Effector CD4-positive, alpha-beta T cell (primary cell): ENCODE results near the gene KLF15.

Experiments
- DNase-seq: peaks from one replicate; pipeline ENCODE4 v3.0.0-alpha.2; 2020

KLF15 gene

DNA sequence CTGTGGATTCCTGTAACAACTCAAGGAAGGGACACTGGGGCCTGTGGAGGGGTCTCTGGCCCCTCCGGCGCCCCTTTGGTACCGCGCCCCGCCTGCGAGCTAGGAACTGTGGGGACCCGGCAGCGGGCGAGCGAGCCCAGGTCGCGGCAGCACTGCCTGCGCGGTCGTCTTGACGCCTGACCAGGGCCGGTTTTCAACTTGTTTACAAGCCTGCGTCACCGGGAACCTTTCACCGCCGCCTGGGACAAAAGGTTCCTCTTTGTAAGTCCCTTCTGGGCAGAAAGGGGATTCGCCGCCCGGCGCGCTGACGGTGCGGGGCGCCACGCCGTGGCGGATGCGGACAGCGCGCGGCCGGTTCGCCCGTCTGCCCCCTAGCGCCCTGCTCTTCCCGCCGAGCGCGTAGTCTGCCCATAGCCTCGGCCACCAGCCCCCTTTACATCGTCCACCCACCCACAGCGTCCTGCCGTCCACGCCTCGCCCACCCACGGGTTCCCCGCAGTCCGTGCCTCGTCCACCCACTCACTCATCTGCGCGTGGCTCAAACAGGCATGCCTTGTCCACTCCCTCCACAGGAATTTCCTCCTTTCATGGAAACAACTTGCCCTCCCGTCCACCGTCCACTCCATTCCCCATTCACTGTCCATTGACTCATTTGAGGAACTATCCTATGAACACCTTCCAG is 32.0 kb upstream of the KLF15 start:
- no peak for DNase-seq

DNA sequence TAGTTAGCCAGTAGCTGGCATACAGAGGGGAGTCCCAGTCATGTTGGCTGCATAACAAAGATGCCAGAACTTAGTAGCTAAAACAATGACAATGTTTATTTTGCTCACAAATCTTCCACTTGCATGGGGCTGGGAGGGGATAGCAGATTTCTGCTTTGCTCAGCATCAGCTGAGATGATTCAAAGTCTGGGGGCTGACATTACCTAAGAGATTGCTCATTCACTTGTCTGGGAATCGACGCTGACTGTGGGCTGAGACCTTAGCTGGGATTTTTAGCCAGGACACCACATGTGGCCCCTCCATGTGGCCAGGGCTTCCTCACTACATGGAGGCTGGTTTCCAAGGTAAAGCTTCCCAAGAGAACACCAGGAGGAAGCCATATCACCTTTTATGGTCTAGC is 24.8 kb upstream of the KLF15 start:
- DNase-seq, result no peak

DNA sequence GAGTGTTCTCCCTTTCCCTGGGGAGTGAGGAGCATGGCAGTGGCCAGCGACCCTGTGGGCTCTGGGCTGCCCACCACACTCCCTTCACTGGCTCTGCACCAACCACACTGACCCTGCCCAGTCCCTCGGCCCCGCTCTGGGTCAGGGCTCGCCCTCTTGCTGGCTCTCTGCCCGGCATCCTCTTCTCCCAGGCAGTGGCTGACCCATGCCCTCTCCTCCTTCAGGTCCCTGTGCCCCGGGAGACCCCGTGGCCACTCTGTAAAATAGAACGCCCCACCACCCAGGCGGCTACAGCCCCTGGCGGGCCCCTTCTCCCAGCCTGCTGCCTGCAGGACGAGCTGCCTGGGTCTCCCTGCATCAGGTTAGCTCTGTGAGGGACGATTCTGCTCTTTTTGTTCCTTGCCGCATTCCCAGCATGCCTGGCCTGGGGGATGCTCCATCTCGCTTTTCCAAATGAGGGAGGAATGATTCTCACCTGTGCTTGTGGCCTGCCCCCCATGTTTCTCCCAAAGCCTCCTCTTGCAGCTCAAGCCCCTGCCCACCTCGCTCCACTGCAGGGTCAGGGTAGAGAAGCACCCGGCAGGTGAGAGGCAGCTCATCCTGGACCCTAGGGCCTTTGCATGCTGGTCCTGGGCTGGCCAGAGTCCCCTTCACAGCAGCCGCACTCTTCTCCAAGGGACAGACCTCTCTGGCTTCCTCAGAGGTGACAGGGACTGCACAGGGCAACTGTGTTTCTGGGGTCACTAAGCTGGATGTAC is 23.0 kb upstream of the KLF15 start:
- DNase-seq, result no peak

DNA sequence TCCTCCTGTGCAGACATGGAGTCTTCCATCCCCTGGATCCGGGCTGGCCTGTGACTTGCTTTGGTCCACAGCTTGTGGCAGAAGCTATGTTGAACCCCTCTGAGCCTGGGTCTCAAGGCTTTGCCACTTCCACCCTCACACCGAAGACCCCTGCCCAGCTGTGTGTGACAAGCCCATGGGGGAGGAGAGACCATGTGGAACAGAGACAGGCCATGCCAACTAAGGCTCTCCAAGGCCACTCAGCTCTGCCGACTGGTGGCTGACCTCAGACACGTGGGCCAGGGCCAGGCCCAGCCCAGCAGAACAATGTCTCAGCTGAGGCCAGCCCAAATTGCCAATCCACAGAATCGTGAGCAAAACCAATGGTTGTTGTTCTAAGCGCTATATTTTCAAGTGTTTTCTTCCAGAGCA is 21.1 kb upstream of the KLF15 start:
- no peak for DNase-seq

DNA sequence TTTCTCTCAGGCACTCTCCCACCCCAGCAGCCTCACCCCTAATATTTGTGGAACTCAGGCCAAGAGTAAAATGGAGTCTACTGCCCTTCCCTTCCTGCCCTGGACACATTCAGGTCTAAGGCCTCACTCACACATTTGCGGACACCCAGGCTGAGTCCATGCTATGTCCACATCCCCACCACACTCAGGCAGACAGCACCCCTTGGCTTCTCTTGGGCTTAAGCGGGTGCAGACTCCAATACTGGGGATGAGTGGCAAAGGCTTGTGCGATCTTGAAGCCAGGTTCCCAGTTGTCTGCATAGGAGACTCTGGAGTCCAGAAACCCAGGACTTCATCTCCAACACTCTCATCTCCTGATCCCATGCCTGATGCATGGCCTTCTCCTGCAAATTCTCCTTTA is 20.0 kb upstream of the KLF15 start:
- no peak for DNase-seq

DNA sequence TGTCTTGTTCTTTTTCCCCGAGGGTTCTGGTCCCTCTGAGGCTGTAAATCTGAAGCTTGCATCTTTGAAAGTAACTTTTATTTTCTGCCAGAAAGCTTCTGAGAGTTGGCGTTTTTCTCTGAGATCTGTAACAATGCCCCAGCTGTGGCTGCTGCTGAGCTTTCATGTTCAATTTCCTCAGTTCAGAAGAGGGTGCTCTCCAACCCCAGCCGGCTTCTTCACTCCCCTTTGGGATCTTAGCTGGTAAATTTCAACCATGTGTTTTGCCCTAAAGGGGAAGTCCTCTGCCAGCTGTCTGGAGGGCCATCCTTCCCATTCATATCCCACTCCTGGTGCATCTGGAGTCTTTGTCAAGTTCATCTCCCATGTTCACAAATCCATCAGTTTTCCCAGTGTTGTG is 19.2 kb upstream of the KLF15 start:
- DNase-seq, result no peak

DNA sequence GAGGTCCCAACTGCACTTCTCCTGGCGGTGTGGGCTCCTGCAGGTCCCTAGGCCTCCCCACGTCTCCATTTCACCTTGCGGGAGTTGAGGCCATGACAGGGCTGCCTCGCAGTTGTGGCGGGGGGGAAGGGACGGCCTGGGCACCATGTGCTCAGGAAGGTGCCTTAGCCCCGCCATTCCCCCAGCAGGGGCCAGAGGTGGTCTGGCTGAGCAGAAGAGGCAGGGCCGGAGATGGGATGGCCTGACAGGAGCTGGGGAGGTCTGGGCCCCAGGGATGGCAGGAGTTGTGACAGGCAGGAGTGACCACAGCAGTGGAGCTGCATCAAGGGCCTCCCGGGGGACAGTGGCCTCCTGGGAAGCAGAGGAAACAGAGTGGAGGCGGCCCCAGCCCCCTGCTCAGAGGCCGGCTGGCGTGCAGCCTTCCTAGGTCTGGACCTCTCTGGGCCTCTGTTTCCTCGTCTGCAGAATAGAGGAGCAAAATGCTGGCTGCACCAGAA is 18.7 kb upstream of the KLF15 start:
- no peak for DNase-seq

DNA sequence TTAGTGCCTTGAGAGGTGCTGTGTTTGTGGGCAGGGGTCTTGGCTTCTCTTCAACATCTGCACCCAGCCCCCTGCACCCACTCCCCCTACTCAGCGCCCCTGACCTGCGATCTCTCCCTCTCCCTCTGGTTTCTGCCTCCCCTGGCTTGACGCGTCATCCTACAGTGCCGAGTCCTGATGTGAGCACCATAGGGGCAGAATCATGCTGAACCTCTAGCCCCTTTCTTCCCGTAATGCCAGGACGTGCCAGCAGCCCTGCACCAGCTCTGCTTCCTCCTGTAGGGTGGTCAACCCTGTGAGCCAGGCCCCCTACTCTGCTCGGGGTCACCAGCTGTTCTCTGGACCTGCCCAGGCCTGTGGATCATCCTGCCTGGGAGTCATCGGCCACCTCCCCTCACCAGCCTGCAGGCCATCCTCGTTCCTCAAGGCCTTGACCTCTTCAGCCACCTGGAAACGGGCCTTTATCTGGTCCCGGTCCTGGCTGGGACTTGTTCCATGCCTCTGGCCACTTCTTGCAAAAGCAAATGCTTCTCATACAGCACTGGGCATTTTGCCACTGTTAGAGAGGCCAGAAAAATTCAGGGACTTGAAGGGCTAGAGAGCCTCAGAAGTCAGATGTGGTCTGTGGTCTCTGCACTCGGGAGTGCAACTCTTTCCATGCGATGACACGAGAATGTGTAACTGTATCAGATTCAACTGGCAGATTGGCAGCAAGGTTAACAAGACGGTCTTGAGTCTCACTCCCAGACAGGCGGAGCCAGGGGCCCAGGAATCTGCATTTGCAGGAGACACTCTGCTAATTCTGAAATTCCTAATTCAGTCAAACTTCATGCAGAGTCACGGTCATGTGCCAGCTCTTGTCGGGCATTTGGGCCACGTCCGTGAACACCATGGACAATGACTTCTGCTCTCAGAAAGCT is 16.7 kb upstream of the KLF15 start:
- no peak for DNase-seq

DNA sequence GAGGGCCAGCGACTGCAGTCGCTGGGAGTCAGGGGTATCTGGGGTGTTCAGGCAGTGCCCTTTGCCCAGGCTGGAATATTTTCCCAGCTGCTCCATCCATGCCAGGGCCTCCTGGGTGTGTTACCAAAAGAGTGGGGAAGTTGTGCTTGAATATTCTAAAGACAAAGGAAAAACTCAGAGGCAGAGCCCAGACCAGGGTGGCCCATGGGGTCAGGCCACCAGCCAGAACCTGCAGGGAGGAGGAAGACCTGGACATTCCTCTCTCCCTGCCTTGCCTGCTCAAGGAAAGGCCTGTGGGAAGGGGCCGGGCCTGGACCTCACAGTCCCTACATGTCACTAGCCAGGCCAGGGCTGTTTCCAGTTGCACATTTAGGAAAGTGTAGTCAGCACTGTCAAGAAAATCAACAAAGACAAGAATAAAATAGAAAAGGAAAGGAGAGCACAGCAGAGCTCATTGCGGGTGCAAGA is 16.0 kb upstream of the KLF15 start:
- no peak for DNase-seq

DNA sequence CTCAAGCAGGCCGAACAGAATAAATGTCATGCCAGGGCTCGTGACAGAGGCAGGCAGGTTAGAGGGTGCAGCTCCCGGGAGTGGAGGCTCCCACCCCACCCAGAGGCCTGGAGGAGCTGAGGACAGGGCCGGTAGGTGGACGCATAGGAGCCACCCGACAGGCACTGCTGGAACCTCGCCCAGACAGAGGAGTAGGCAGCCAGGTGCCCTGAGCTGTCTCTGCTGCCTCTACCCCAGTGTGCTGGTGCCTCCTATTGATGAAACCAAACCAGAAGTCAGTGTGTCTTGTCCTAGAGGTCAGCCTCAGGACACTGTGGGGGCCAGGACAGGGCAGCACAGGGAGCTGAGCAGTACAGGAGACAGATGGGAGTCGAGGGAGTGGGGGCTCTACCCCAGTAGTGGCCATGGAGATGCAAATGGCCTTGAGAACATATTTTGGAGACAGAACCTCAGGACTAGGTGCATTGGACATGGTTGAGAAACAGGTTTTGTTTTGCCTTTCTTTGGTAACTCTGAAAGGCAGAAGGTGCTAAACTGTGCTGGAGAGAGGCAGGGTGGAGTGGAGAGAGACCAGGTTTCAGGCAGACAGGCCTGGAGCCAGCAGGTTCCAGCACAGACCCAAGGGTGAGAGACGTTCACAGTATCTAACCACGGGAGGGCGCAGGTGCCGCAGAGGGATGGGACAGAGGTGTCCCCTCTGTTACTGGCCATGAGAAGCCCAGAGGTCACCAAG is 15.4 kb upstream of the KLF15 start:
- DNase-seq, result no peak

DNA sequence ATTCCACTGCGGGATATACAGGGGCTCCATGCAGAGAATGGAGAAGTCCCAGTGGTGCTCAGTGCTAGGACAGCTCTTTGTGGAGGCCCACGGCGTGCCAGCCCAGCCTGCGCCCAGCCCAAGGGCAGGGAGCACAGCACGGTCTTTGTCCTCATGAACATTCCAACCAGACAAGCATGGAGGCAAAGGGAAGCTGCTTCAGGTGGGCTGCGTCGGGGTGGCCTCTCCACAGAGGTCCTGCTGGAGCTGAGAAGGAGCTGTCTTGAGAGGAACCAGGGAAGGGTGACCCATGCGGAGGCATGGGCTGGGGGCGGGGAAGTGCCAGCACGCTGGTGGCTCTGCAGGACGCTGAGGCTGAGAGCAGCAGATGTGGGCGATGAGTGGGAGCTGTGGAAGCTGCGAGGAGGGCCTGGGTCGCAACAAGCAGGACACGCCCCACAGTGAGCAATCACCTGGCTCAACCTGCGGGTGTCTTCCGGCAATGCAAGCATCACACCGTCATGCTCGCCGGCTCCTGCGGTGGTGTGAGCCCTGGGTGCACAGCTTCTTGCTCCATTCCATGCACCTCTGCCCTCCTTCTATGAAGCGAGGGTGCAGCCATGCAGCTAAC is 14.0 kb upstream of the KLF15 start:
- no peak for DNase-seq

DNA sequence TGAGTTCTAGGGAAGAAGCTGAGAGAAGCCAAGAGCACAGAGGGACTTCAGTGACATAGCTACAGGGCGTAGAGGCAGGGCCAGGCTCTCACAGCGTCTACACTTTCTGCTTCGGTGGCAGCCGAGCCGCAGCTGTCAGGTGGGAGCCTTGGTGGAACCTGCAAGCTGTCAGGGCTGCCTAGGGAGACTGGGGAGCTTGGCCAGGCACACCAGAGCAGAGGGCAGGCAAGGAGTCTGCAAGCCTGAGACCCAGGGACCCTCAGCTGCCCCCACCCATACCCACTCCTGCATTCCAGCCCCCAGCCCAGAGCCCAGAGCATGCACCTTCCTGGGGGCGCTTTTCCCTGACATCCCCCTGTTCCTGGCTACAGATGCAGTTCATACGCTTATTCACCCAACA is 13.4 kb upstream of the KLF15 start:
- no peak for DNase-seq

DNA sequence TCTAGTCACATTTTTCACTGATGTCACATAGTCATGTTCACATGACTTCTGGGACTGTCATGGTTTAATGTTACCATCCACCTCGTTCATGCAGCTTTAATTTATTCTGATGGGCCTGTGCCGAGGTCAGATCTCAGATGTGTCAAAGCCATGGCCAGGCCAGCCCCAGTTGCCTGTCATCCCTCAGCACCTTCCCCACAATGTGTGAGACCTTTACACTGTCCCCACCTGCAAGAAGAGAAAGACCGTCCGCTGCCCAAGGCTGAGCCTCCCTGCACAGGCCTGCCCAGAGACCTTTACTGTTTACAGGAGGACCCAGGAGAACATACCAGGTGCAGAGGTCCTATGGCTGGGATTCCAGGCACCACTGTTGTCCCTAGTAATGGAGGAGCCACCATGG is 12.8 kb upstream of the KLF15 start:
- DNase-seq, result no peak

DNA sequence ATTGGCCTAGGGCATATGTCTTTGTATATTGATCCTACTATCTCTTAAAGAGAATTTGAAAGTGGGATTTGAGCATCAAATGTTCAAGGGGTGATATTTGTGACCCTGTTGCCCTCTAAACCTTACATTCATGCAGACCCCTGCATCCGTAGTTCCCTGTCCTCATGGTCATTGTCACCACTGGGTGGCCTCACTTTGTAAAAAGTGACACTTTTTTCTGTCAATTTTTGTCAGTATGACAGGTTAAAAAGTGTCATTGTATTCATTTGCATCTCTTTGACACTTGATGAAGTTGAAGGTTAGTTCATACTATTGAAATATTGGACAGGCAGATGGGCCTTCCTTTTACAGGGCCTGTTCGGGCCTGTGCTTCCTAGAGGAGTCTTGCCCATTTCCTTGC is 12.3 kb upstream of the KLF15 start:
- DNase-seq, result no peak

DNA sequence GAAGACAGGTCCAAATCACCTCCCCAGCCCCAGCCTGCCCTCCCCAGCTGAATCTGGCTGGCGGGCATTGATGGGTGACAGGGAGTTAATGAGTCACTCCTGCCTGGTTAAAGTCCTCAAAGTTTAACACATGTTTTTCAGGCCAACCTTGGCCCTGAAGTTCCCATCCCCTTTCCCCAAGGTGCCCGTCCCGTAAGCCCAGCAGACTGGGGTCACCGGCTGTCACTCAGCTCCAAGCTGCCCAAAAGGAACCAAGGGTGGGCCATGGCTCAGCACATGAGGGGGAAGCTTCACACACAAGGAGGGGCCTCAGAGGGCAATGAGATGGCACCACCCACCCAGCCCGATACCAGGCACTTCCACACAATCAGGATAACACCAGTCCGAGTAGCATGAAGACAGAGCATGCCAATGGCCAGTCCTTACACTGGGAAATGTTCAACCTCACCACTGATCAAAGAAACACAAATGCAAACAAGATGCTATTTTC is 10.2 kb upstream of the KLF15 start:
- DNase-seq, result no peak

DNA sequence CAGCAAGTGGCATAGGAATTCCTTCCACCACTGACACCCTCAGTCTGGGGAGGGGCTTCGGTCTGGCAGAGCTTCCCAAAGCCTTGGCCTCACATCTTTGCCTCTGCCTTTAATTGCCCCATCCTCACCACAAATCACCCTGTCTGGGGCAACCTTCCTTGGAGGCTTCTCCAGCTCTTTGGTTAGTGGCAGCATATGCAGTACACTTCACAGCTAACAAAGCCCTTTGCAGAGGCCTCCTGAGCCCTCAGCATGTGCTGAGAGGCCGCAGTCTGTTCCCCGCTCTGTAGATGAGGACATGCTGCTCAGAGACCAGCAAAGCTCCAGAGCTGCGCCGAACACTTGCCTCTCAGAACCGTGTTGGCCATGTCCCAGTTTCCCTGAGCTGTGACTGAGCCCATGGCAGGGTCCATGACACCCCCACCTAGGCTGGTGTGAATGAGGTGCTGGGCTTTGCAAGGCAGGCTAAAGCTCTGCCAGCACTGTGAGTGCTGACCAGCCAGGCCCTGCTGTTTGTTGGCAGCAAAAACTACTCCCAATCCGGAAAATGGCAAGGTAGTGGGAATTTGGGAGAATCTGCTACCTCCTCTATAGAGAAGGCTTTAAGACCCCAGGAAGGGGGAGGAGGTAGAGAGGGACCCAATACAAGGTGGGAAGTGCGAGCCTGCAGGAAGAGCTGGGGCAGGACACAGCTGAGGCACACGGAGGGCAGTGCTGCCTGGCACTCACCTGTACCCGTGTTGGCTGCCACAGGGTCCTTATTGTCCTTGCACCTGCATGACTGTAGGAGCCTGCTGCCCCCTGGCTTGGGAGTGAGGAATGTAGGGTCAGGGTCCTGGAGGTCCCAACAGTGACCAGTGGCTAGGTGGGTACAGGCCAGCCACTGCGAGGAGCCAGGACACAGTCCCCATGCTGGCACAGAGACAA is 8.4 kb upstream of the KLF15 start:
- no peak for DNase-seq

DNA sequence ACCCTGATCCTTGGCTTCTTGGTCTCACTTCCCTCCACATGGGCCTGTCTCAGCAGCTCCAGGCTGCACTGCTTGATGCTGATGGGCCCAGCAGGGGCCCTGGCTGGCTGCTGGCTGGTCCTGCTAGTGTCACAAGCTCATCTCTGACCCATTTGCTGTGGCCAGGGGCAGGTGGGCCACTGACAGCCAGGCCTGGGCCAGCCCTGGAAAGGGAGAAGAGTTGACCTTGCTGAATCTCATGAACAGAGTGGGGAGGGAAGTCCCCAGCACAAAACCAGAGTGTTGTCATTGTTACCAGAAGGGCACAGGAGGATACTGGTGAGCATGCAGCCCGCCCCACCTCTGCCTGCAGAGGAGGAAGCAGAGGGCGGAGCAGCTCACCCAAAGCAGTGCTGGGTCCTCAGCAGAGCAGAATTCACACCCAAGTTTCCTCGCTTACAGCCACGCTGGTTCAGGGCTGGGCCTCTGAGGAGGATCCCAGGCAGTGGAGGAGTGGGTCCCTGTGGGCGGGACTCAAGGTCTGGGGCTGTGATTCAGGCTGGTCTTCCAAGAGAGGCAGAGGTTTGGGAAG is 7.6 kb upstream of the KLF15 start:
- DNase-seq, result no peak

DNA sequence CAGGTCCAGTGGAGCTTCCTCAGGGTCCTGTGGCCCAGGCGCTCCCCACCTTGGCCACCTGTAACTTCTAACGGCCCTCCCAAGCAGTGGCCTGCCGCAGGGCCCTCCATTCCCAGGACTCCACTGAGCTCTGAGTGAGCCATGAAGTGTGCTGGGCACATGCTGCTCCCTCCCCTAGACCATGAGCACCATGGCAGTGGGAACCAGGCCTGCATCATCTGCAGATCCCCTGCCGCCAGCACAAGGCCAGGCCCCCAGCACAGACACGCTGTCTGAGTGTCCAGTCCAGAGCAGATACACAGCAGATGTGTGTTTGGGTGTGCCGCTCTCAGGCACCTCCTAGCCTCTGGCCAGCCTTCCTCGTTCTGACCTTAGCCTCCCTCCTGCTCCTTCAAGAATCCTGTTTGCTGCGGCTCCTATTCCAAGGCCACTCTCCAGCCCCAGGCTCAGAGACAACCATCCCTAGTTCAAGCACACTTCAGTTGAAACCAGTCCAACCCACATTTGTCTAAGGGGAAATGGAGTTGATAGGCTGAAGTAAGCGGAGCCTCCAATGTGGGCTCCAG is 7.0 kb upstream of the KLF15 start:
- no peak for DNase-seq

DNA sequence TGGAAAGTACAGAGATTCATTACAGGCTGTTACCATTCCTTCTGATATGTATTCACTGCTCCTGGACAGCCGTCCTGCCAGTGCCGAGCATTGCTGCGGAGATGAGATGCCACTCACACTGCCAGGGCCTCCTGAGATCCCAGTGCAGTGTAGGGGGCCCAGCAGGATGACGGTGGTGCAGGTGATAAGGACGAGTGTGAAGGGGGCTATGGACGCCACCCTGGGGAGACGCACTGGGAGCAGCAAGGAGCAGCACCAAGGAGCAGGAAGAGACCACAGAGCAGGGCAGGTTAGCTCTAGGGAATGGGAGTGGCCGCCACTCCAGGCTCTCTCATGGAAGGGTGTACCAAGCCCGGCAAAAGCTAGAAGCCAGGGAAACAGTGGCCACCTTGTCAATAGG is 4.0 kb upstream of the KLF15 start:
- DNase-seq, result no peak

DNA sequence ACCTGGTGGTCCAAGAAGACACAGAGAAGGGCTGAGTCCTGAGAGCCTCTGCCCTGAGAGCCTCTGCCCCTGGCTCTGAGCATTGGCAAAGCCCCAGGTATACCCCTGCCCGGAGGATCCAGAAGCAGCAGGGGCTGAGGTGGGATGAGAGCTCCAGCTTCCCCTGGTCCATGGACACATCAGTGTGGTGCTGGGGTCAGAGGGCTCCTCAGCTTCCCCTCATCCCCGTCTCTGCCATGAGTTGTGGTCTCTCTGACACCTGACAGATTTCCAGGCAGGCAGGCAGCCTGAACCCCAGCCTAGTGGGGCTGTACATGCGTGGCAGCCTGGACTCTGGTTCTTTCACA is 3.5 kb upstream of the KLF15 start:
- no peak for DNase-seq
